SH-SY5Y (cell line): ENCODE data around the gene CIAPIN1.
A peak's percentile ranks its signal among the peaks of the same experiment; 100 is the strongest.

Experiments
- GATA2 ChIP-seq: IDR thresholded peaks from 2 replicates; pipeline ENCODE4 v1.6.1; 2011; ENCODE audit warnings: mild to moderate bottlenecking, low read depth, low read length
- GATA3 ChIP-seq: IDR thresholded peaks from 2 replicates; pipeline ENCODE4 v1.6.1; 2011; ENCODE audit warnings: low read depth, mild to moderate bottlenecking, low read length, moderate library complexity

CIAPIN1 gene

DNA sequence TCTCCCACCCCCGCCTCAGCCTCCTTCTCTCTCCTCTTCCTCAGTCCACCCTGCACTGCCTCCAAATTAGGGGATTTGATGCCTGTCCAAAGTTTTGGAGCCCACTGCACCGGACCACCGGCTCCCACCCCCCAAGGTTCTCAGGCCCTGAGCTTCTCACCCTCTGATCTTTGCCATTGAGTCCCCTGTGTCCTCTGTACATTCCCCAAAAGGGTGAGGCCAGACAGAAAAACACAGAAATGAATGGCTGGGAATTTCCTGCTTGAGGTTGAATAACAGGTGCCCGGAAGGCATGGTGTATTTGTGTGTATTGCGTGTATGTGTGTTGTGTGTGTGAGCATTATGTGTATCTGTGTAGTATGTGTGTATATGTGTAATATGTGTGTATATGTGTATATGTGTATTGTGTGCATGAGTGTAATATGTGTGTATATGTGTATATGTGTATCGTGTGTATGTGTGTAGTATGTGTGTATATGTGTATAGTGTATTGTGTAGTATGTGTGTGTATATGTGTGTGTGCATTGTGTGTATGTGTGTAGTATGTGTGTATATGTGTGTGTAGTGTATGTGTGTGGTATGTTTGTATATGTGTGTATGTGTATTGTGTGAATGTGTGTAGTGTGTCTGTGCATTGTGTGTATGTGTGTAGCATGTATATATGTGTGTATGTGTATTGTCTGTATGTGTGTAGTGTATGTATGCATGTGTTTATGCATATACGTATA lies 58.7 kb downstream of the CIAPIN1 start:
- no peak for TF ChIP-seq GATA2
- no peak for TF ChIP-seq GATA3

DNA sequence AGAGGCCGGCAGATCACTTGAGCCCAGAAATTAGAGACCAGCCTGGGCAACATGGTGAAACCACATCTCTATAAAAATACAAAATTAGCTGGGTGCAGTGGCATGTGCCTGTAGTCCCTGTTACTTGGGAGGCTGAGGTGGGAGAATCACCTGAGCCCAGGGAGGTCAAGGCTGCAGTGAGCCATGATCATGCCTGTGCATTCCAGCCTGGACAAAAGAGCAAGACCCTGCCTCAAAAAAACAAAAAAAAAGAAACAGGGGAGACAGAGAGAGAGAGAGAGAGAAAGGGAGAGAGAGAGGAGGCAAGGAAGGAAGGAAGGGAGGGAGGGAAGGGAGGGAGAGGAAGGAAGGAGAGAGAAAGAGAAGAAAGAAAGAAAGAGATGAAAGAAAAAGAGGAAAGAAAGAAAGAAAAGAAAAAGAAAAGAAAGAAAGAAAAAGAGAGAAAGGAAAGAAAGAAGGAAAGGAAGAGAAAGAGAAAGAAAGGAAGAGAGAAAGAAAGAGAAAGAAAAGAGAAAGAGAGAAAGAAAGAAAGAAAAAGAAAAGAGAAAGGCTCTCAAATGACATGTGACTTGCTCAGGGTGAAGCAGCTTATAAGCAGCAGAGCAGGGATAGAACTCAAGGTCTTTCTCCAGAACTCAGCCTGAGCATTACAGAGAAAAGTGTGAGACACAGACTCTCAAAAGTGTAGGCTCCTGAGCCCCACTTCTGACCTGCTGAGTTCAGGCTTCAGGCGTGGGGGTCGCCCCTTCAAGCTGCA lies 59.4 kb downstream of the CIAPIN1 start:
- TF ChIP-seq GATA3, result no peak
- no peak for TF ChIP-seq GATA2

DNA sequence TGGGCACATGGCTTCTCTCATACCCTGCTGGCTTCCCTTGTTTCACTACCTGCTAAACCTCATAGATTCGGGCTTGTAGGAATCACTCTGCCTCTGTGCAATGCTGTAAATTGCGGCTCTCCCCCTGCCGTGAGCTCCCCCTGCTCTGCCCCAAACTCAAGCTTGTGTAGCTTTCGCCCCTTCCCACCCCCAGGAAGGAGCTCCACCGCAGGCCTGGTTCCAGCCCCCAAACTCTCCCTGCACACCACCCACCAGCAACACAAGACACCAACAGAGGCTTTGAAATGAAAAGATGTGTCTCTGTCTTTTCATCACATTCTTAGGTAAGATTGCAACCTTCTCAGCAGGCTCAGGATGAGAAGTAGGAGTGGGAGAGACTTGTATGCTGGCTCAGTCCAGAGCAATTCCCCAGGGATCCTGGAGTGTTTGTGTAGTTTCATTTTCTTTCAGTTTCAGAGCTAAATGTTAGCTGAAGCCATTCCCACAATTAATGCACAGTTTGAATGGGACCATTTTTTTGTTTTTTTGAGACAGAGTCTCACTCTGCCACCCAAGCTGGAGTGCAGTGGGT lies 60.7 kb downstream of the CIAPIN1 start:
- TF ChIP-seq GATA3 (no peak), GATA2 (no peak)

- TF ChIP-seq GATA3 (no peak), GATA2 (no peak)
Measured at GRCh38 chr16:57385083-57385482, 62.1 kb downstream of the CIAPIN1 start.

GRCh38 chr16:57384248-57385070 lies 62.7 kb downstream of the CIAPIN1 start:
- no peak for TF ChIP-seq GATA2
- no peak for TF ChIP-seq GATA3

GRCh38 chr16:57383276-57384247 lies 63.6 kb downstream of the CIAPIN1 start:
- no peak for TF ChIP-seq GATA2
- no peak for TF ChIP-seq GATA3

DNA sequence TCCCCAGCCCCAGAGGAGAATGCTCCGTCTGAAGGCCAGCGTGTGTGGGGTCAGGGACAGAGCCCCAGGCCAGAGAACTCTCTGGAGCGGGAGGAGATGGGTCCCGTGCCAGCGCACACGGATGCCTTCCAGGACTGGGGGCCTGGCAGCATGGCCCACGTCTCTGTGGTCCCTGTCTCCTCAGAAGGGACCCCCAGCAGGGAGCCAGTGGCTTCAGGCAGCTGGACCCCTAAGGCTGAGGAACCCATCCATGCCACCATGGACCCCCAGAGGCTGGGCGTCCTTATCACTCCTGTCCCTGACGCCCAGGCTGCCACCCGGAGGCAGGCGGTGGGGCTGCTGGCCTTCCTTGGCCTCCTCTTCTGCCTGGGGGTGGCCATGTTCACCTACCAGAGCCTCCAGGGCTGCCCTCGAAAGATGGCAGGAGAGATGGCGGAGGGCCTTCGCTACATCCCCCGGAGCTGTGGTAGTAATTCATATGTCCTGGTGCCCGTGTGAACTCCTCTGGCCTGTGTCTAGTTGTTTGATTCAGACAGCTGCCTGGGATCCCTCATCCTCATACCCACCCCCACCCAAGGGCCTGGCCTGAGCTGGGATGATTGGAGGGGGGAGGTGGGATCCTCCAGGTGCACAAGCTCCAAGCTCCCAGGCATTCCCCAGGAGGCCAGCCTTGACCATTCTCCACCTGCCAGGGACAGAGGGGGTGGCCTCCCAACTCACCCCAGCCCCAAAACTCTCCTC lies 64.5 kb downstream of the CIAPIN1 start:
- no peak for TF ChIP-seq GATA2
- no peak for TF ChIP-seq GATA3

GRCh38 chr16:57381791-57382534 lies 65.2 kb downstream of the CIAPIN1 start:
- TF ChIP-seq GATA2 (no peak), GATA3 (no peak)

- TF ChIP-seq GATA3, result no peak
- no peak for TF ChIP-seq GATA2
Measured at GRCh38 chr16:57380671-57381462, 66.3 kb downstream of the CIAPIN1 start.

DNA sequence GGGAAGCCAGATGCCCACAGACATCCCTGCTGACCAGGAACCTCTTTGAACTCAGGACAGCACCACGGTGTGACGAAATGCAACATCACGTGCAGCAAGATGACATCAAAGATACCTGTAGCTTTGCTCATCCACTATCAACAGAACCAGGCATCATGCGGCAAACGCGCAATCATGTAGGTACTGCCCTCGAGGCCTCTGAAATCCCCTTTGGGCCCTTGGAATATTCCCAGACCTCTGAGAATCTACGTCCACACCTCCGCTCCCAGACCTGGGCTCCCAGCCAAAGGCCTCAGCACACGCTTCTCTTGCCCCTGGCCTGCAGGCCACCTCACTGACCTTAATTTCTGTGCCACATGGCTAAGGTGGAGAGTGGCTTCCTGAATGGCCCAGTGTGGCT lies 67.6 kb downstream of the CIAPIN1 start:
- TF ChIP-seq GATA3, result no peak
- TF ChIP-seq GATA2, result peak; percentile 48; the same call in 1 of the 2 replicates
